ENCODE measurements around the gene FLG2. TPM values are rescaled to one million over a fixed set of nuclear protein-coding genes. Genes with fewer than 3 reads are reported as not detected.

The FLG2 gene
- total and polyA plus RNA-seq, 9 of the 15 experiments (the other 6 are each of a cell fraction or from before 2014, with no cell fraction given), result not detected

GRCh38 chr1:152325111-152325510, 34.7 kb downstream of the FLG2 start, which contains the start of gene FLG:
TSS of gene FLG (minus strand) at chr1:152325239. CDS start at chr1:152315456, 9,783 bp downstream.
- Histone ChIP-seq H2AFZ (ENCODE audit: low read depth, low read length) (no peak within 1 kb of the TSS), H3K36me3 (ENCODE audit: control insufficient read depth, insufficient read depth, low read length) (no peaks in the 10 kb centered on the region), H3K9ac (ENCODE audit: insufficient read depth in 1 of 2, low read depth in 2 of 2, low read length in 2 of 2) (no peak within 1 kb of the TSS), H4K20me1 (replicated peaks; ENCODE audit: control insufficient read depth, insufficient read depth, low read length) (no peaks in the 10 kb centered on the region), H3K4me2 (ENCODE audit: insufficient read depth, low read length) (no peak within 1 kb of the TSS), H3K9me1 (ENCODE audit: control insufficient read depth, insufficient read depth, low read length) (no peaks in the 10 kb centered on the region), H3K4me3 (no peak within 1 kb of the TSS), H3K27me3 (ENCODE audit: control insufficient read depth in 2 of 2, insufficient read depth in 2 of 2, low read length in 2 of 2) (no peaks in the 10 kb centered on the region), H3K27ac (ENCODE audit: extremely low read depth, low read depth, low read length) (no peak within 1 kb of the TSS), H3K79me2 (ENCODE audit: control insufficient read depth, insufficient read depth, low read length) (no peaks in the 10 kb centered on the region), H3K9me3 (replicated peaks; ENCODE audit: control insufficient read depth, insufficient read depth, low read depth, low read length) (no peaks in the 10 kb centered on the region), H3K4me1 (replicated peaks in 1 of 2; ENCODE audit: control insufficient read depth in 2 of 2, insufficient read depth in 2 of 2, low read length in 2 of 2) (no peaks in the 10 kb centered on the region)
- BruUV-seq (replicated peaks), result no TSS peak
- CTCF ChIA-PET (ENCODE audit: low intra/inter-chr PET ratio), result no interaction called here
- intact Hi-C loops (cut with micrococcal nuclease), result no loop called here
- in situ Hi-C loops (cut with MboI), result no loop called here
- 0% methylated on average over 1 of the region's 1 CpG for WGBS (ENCODE audit: insufficient coverage, low coverage, missing lambda C conversion rate)
- ATAC-seq (no peak), FAIRE-seq (no peak), DNase-seq (ENCODE audit: extremely low read depth in 1 of 4, low spot score in 3 of 4) (no peak)
- TF ChIP-seq POLR2AphosphoS2 (IDR thresholded peaks at IDR 0.05; ENCODE audit: low read length) (no peak), NFATC3 (IDR thresholded peaks at IDR 0.05) (no peak), KDM2B (CRISPR knock-in tag; IDR thresholded peaks at IDR 0.05) (no peak), ZNF282 (CRISPR knock-in tag; IDR thresholded peaks at IDR 0.05) (no peak), NCOA2 (IDR thresholded peaks at IDR 0.05; ENCODE audit: partially characterized antibody in 2 of 2) (no peak), PRMT5 (CRISPR knock-in tag; IDR thresholded peaks at IDR 0.05) (no peak), MTA3 (IDR thresholded peaks at IDR 0.05; ENCODE audit: borderline replicate concordance) (no peak), TARDBP (IDR thresholded peaks at IDR 0.05) (no peak), MAFF (IDR thresholded peaks at IDR 0.05; ENCODE audit: low read length) (no peak), ZNF324 (CRISPR knock-in tag; IDR thresholded peaks at IDR 0.05) (no peak), C11orf30 (IDR thresholded peaks at IDR 0.05; ENCODE audit: low read depth) (no peak), NFIX (CRISPR knock-in tag; IDR thresholded peaks at IDR 0.05; ENCODE audit: low read depth) (no peak)
- TF ChIP-seq, protein P1, sequence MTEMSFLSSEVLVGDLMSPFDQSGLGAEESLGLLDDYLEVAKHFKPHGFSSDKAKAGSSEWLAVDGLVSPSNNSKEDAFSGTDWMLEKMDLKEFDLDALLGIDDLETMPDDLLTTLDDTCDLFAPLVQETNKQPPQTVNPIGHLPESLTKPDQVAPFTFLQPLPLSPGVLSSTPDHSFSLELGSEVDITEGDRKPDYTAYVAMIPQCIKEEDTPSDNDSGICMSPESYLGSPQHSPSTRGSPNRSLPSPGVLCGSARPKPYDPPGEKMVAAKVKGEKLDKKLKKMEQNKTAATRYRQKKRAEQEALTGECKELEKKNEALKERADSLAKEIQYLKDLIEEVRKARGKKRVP (CRISPR knock-in tag; IDR thresholded peaks at IDR 0.05), result no peak
- POLR2A ChIA-PET, result no interaction called here
